ENCODE measurements around the gene CBX3.
"Not testable (repeated sequence)": the region's sequence is repeated elsewhere in the genome, so short reads cannot be mapped to it uniquely, and the experiment has no call there.

CBX3 gene

DNA sequence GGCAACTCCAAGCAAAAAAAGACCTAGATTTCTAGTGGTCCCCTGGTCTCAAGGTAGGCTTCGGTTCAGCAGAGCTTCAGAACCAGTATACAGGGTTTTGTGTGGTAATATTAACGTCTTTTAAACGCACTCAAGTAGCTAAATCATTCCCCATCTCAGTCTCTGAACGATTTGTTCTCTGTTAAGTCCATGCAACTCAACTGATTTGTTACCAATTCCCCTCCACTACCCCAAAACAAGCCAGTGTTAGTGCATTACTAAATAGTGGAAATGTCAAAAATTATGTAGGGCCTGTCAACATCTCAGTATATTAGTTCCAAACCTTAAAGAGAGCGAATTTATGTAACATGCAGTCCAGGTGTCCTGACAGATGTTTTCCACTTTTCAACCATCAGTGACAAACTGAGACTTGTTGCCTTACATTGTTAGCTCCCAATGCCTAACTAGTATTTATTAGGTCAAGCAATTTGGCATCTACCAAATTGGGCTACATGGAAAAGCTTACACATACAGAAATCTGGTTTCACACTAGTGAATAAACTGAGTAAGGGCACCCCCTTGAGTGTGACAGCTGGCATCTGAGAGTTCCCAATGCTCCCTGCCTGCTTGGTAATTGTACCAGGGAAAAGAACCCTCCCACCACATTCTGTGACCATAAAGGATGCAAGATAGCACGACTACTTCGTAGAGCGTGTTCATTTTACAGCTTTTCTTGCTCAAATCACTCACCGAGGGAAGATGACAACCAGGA lies 13.2 kb upstream of the CBX3 start:
- DNase-seq (ENCODE audit: low read depth in 2 of 2), result no peak

DNA sequence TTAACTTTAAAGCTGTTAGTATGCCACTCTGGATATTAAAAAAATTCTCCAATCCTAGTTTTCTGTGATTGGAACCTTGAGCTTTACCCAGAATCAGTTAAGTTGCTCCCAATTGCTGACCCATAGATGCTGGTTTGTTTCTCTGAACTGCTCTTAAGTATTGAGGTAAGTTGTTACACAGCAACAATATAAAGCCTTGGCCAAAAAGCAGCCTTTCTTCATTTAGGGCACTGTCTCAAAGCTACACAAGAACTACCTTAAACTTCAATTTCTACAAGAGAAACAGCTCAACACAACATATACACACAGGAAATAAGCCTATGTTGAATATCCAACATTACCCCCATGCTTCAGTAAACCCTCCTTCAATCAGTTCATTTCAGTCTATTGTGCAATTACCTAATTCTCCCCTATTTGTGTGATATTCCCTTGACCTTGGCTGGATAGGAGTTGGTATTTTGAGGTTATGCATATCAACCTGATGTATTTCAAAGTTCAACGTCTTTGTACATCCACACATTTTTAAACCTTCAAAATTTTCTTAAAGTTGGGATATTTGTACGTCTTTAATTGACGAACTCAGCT lies 12.5 kb upstream of the CBX3 start:
- no peak for DNase-seq (ENCODE audit: low read depth in 2 of 2)

DNA sequence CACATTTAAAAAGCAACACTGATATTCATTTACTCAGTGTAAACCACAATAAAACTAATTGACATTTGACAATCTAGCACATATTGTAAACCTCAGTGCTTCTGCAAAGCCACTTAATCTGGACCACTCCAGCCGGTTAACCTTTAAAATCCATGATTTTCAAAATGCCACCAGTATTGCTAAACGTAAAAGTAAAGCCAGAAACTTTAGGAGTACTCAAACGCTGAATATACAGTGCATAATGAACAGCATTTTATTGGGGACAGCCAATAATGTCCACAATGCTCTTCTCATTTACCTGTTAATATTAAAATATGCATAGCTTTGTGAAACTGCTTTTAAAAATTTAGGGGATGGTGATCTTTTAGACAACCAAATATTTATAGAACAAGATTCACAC lies 11.8 kb upstream of the CBX3 start:
- DNase-seq (ENCODE audit: low read depth in 2 of 2), result no peak

- no peak for DNase-seq (ENCODE audit: low read depth in 2 of 2)
These were observed 11.1 kb upstream of the CBX3 start for GRCh38 chr7:26190417-26190869.

- DNase-seq (ENCODE audit: low read depth in 2 of 2), result no peak
These were observed 10.1 kb upstream of the CBX3 start for GRCh38 chr7:26191233-26191973.

- DNase-seq (ENCODE audit: low read depth in 2 of 2), result no peak
These were observed 9.5 kb upstream of the CBX3 start for GRCh38 chr7:26191974-26192479.

DNA sequence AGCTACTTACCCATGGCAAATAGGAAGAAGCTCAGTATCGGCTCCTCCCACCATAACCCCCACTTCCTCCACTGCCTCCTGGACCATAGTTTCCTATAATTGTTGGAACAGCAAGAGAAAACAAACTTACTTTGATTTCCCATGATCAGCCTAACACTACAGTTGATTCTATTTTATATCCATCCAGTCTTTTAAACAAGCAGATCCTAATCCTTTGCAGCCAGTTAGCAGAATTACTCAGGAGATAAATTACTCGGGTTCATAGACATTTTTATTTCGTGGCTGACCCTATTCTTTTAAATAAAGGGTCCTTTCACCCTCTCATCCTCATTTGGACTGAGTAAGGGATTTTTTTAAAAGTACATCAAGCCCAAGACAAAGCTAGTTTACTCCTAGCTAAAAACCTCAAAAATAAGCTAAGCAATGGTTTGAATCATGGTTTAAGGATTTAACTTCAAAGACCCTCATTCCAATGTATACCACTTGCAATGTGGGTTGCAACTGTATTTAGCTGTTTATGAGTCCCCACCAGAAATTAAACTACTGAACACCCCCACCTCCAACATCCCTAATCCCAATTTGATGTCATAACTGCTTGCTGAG lies 9.0 kb upstream of the CBX3 start:
- DNase-seq (ENCODE audit: low read depth in 2 of 2), result no peak

DNA sequence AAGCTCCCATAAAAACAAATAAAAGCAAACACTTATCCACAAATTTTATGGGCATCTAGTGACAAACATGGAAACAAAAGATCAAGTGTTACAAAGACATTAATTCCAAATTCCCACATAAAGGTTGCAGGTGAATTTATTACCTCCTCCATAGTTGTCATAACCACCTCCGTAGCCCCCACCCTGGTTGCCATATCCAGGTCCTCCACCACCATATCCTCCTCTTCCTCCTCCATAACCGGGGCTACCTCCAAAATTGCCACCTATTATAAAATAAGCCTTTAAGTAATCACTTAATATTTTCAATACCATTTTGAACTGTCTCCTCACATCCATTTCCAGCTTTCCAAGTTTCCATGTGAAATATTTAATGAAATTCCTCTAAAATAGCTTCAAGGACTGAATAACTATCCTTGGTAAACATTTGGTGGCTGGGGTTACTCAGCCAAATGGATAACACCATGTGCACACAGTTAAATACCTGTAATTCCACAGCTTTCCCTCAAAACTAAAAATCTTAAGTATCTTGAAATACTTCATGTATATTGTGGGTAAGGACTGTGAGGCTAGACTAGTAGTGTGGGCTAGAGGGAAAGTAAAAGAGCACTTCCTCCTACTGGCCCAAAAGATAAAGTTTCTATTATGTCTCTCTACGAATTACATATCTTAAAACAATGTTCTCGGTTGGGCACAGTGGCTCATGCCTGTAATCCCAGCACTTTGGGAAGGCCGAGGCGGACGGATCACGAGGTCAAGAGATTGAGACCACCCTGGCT lies 7.9 kb upstream of the CBX3 start:
- DNase-seq (ENCODE audit: low read depth in 2 of 2), result no peak

GRCh38 chr7:26194764-26195163 lies 6.8 kb upstream of the CBX3 start:
- not testable (repeated sequence) for DNase-seq (ENCODE audit: low read depth in 2 of 2)

- no peak for DNase-seq (ENCODE audit: low read depth in 2 of 2)
These were observed 6.4 kb upstream of the CBX3 start for GRCh38 chr7:26195182-26195581.

- DNase-seq (ENCODE audit: low read depth in 2 of 2), result no peak
These were observed 5.5 kb upstream of the CBX3 start for GRCh38 chr7:26195867-26196657.

GRCh38 chr7:26197153-26198115 lies 4.1 kb upstream of the CBX3 start:
- DNase-seq (ENCODE audit: low read depth in 2 of 2), result no peak

GRCh38 chr7:26198133-26198780 lies 3.3 kb upstream of the CBX3 start:
- no peak for DNase-seq (ENCODE audit: low read depth in 2 of 2)

DNA sequence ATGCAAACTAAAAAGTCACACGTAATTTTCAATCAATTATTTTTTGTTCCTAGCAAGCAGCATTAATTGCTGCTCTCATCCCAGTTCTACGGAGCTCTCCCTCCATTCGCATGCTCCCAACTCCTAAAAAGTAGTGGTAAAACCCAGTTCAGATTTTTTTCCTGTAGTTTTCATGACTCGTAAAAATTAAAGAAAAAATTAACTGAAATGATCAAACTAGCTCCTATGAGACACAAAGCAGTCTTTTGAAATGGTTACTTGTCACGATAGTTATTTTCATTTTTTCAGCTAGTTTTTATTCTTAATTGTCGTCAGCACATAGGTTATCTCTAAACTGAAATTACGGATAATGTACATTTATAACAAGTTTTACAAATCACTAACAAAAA lies 2.8 kb upstream of the CBX3 start:
- DNase-seq (ENCODE audit: low read depth in 2 of 2), result no peak

GRCh38 chr7:26199301-26200037 lies 2.1 kb upstream of the CBX3 start:
- peak; percentile 37 to 52 for DNase-seq (ENCODE audit: low read depth in 2 of 2)

DNA sequence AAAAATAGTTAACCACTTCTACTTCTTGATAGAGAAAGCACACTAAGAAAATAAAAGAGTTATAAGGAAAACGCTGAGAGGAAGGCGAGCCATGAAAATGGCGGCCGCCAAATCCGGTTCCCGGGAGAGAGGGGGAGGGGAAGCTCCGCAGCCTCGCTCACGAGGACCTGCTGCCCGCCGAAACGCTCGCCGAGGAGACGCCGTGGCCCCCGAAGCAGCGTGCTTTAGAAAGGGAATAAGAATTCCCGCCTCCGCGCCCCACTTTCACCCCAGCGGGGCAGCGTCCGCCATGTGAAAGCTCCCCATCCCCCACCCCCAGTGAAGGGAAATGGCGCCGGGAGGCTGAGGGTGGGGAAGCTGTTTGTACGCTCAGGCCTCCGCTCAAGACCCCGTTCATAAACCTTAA lies 1.5 kb upstream of the CBX3 start:
- DNase-seq (ENCODE audit: low read depth in 2 of 2), result peak; percentile 56 to 76

DNA sequence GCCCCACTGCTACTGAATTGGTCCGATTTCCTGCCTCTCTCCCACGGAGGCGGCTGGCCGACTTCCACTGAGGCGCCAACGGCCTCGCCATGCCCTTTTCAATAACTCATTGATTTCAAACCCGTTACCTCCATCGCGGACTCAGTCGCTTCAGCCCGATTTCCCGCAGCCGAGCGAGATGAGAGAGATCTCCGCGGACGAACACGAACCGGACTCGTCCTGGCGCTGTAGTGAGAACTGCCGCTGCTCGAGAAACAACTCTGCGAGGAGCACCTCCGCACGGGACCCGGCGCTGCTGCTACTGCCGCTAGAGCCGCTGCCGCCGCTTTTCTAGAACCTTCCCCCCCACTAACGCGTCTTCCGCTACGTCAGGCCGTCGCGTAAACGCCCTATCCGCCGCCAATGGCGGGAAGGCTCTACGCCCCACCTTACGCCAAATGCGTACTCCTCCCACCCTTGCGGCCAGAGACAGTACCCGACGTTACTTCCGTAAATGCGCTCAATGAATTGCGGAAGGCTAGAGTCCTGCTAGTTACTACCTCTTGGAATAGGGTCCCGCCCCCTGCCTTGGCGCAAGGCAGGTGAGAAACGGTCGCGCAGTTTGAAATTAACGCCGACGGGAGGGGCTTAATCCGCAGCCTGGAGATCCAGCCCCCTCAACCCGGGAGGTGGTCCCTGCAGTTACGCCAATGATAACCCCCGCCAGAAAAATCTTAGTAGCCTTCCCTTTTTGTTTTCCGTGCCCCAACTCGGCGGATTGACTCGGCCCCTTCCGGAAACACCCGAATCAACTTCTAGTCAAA lies 900 bp upstream of the CBX3 start, which contains the start of gene HNRNPA2B1:
TSS of gene HNRNPA2B1 (minus strand) at position 303 of the 803 bp plus-strand sequence. CDS start at position 134, 169 bp downstream.
- peak; percentile 96 to 97 for DNase-seq (ENCODE audit: low read depth in 2 of 2)
